Effector CD8-positive, alpha-beta T cell (primary cell): Measurements from ENCODE around the gene CXCL17.
A peak's percentile ranks its signal among the peaks of the same experiment; 100 is the strongest.

Experiments used
- DNase-seq: peaks from one replicate; lab custom pipeline; 2025; lab: John Stamatoyannopoulos, UW

Gene CXCL17

GRCh38 chr19:42397263-42398166 lies 45.2 kb downstream of the CXCL17 start:
- DNase-seq, result no peak

GRCh38 chr19:42396381-42397262 lies 46.1 kb downstream of the CXCL17 start:
- DNase-seq, result peak; percentile 81

GRCh38 chr19:42394751-42395150 lies 48.0 kb downstream of the CXCL17 start:
- no peak for DNase-seq

- no peak for DNase-seq
These were observed 50.6 kb downstream of the CXCL17 start for GRCh38 chr19:42392165-42392564.

GRCh38 chr19:42389899-42390298 lies 52.8 kb downstream of the CXCL17 start, which contains the start of gene CNFN:
Gene CNFN (minus strand): TSS chr19:42390297. CDS start chr19:42389037, 1,260 bp downstream.
- DNase-seq, result no peak

GRCh38 chr19:42388851-42389489 lies 53.8 kb downstream of the CXCL17 start:
- DNase-seq, result no peak

GRCh38 chr19:42386974-42387707 lies 55.6 kb downstream of the CXCL17 start:
- DNase-seq, result peak; percentile 41

- DNase-seq, result no peak
These were observed 62.6 kb downstream of the CXCL17 start for GRCh38 chr19:42380155-42380554.
